UCSD-AML1 (cell line): ENCODE data around the gene CACNA2D2.

Source experiments
- DNase-seq: peaks from one replicate; lab custom pipeline; 2025; ENCODE audit not compliant: unreplicated experiment; lab: John Stamatoyannopoulos, UW

CACNA2D2 gene

GRCh38 chr3:50353245-50354004 is 150.0 kb downstream of the CACNA2D2 start:
- DNase-seq, result no peak

GRCh38 chr3:50352781-50353180 is 150.7 kb downstream of the CACNA2D2 start:
- DNase-seq, result no peak

- DNase-seq, result no peak
These were observed 152.1 kb downstream of the CACNA2D2 start for GRCh38 chr3:50351323-50351697.

- DNase-seq, result peak; percentile 97
These were observed 152.7 kb downstream of the CACNA2D2 start, which contains the start of the genes CYB561D2 and NPRL2 for GRCh38 chr3:50350527-50351322. CYB561D2 (plus strand) TSS chr3:50350862; CDS start chr3:50351434, 572 bp downstream. NPRL2 (minus strand) TSS chr3:50350775; CDS start chr3:50350652, 123 bp downstream.

GRCh38 chr3:50350213-50350526 is 153.3 kb downstream of the CACNA2D2 start:
- no peak for DNase-seq

GRCh38 chr3:50347187-50347813 is 156.1 kb downstream of the CACNA2D2 start:
- DNase-seq, result peak; percentile 71

GRCh38 chr3:50345586-50346234 is 157.7 kb downstream of the CACNA2D2 start, which contains the start of gene ZMYND10:
ZMYND10 (minus strand) TSS chr3:50345732; CDS start chr3:50345579, 153 bp downstream.
- no peak for DNase-seq

GRCh38 chr3:50345008-50345407 is 158.4 kb downstream of the CACNA2D2 start:
- no peak for DNase-seq

- no peak for DNase-seq
These were observed 160.4 kb downstream of the CACNA2D2 start for GRCh38 chr3:50342813-50343633.

GRCh38 chr3:50341996-50342650 is 161.3 kb downstream of the CACNA2D2 start:
- DNase-seq, result no peak

GRCh38 chr3:50341537-50341936 is 161.9 kb downstream of the CACNA2D2 start:
- no peak for DNase-seq

- DNase-seq, result peak; percentile 88
These were observed 162.7 kb downstream of the CACNA2D2 start, which contains the start of gene RASSF1 for GRCh38 chr3:50340448-50341329. RASSF1 (minus strand) TSS chr3:50340836; CDS start chr3:50340805, 31 bp downstream.

- DNase-seq, result no peak
These were observed 163.3 kb downstream of the CACNA2D2 start for GRCh38 chr3:50340147-50340447.

- no peak for DNase-seq
These were observed 163.8 kb downstream of the CACNA2D2 start for GRCh38 chr3:50339485-50340146.

- no peak for DNase-seq
These were observed 164.5 kb downstream of the CACNA2D2 start for GRCh38 chr3:50338965-50339364.

GRCh38 chr3:50337175-50337861 is 166.1 kb downstream of the CACNA2D2 start:
- DNase-seq, result peak; percentile 98

- no peak for DNase-seq
These were observed 166.8 kb downstream of the CACNA2D2 start for GRCh38 chr3:50336452-50337174.
